Motor neuron (in vitro differentiated cells): ENCODE measurements around the gene FAM236A. TPM values are rescaled to one million over a fixed set of nuclear protein-coding genes. Genes with fewer than 3 reads are reported as not detected.
A peak's percentile ranks its signal among the peaks of the same experiment; 100 is the strongest.
"Not testable (repeated sequence)": the region's sequence is repeated elsewhere in the genome, so short reads cannot be mapped to it uniquely, and the experiment has no call there.

Experiments used
- ATAC-seq, 8 experiments: fragments of 200-7000 bp; cut with Tn5 transposase; replicated peaks in 6 of 8; 2 replicates each; pipeline ENCODE4 v1.8.0; 2021; ENCODE audit warnings: mild to moderate bottlenecking in 8 of 8, moderate library complexity in 8 of 8
- H3K27ac ChIP-seq, 2 donors: fragments of 250-450 bp; sonication (Bioruptor Pico); 2 replicates each; pipeline ENCODE4 v1.9.0; 2021; ENCODE audit warnings: antibody characterized with exemption in 2 of 2, mild to moderate bottlenecking in 2 of 2, moderate library complexity in 1 of 2
- H3K4me1 ChIP-seq, 2 donors: fragments of 250-450 bp; sonication (Bioruptor Pico); replicated peaks in 1 of 2; 2 replicates each; pipeline ENCODE4 v1.6.1; 2021; ENCODE audit warnings: antibody characterized with exemption in 2 of 2, mild to moderate bottlenecking in 2 of 2, moderate library complexity in 1 of 2
- H3K4me3 ChIP-seq, 5 donors: fragments of 250-450 bp; sonication (Bioruptor Pico); 2 replicates each; pipeline ENCODE4 v1.9.0; 2021; ENCODE audit warnings: antibody characterized with exemption in 5 of 5, mild to moderate bottlenecking in 5 of 5, moderate library complexity in 4 of 5
- WGBS, 10 experiments: fragments of 450-650 bp; shearing (Covaris generic); methylation state at CpG; one replicate each; pipeline ENCODE4 v1.0.0; 2022; 5-methylcytosine and 5-hydroxymethylcytosine counted together
- in situ Hi-C, 9 experiments: fragments of 400-800 bp; cut with MboI; loops; one replicate each; pipeline ENCODE4 v1.15.0; 2021; ENCODE audit warnings: low sequenced_read_pairs in 9 of 9, low pct_unique_long_range_greater_than_20kb in 2 of 9; ENCODE audit not compliant: unreplicated experiment in 9 of 9
- total RNA-seq, 8 experiments: library from RNA; unstranded; fragments of 300-600 nt; gene quantifications; 2 replicates each; pipeline versions ENCODE4 v1.2.3 to v1.2.4, GENCODE V29; 2022

FAM236A gene
- total RNA-seq, result not detected

DNA sequence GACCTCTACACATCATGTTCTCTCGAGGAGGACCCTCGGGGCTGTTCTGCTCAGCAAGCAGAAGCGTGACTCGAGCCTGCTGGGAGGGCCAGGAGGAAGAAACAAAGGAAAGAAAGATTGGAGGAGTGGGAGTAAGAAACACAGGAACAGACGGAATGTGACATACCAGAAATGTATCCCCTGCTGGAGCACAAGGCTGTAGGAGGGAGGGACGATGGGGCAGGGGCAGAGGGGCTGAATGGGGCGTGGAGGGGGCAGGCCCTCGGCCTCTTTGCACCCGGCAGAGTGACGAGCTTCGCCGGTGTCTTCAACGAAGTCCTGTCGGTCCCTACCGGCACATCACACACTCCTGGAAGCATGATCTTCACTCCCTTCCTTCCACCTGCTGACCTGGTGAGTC is at the start of gene FAM236A:
FAM236A (plus strand) TSS at position 301 of the 400 bp plus-strand sequence; CDS start at position 358, 57 bp downstream.
- H3K4me1 ChIP-seq, H3K4me3 ChIP-seq, H3K27ac ChIP-seq, in situ Hi-C loops, ATAC-seq: not testable (repeated sequence)
- no CpG with 5 or more reads among the region's 15 CpGs for WGBS, 10 experiments

DNA sequence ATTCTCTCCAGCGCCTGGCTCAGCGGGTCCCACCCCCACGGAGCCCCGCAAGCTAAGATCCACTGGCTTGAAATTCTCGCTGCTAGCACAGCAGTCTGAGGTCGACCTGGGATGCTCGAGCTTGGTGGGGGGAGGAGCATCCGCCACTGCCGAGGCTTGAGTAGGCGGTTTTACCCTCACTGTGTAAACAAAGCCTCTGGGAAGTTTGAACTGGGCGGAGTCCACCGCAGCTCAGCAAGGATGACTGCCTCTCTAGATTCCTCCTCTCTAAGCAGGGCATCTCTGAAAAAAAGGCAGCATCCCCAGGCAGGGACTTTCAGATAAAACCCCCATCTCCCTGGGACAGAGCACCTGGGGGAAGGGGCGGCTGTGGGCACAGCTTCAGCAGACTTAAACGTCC is 48.3 kb upstream of the FAM236A start:
- in situ Hi-C loops, ATAC-seq, H3K27ac ChIP-seq, H3K4me1 ChIP-seq, H3K4me3 ChIP-seq: not testable (repeated sequence)
- WGBS, 10 experiments, result no CpG with 5 or more reads among the region's 14 CpGs

DNA sequence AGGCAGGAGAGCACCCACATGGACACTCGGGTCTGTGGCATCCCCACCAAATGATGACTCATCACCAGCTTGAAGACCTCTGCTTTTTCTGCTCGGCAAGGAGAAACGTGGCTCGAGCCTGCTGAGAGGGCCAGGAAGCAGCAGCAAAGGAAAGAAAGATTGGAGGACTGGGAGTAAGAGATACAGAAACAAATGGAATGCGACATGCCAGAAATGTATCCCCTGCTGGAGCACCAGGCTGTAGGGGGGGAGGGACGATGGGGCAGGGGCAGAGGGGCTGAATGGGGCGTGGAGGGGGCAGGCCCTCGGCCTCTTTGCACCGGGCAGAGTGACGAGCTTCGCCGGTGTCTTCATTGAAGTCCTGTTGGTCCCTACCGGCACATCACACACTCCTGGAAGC is 25.7 kb upstream of the FAM236A start, which contains the start of gene FAM236C:
FAM236C (plus strand) TSS at position 301 of the 400 bp plus-strand sequence. CDS start 100 bp downstream, outside the sequence.
- in situ Hi-C loops, H3K4me1 ChIP-seq, ATAC-seq, H3K4me3 ChIP-seq, H3K27ac ChIP-seq: not testable (repeated sequence)
- no CpG with 5 or more reads among the region's 13 CpGs for WGBS, 10 experiments

DNA sequence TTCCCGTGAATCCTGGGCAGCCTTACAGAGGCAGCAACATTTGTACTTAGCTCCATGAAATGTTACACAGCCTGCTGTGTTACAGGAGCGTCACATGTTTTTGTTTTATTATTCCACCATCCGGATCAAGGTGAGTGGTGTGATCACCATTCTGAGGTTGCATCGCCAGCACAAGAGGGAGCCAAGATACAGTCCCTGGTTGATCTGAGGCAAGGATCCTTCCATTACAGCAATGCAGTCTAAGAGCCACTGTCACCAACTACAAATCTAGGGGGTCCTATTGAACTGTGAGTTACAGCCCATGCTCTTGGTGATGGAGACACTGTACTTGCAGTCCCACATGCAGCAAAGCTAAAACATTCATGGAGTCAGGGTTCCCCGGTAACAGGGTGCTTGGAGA is 21.9 kb upstream of the FAM236A start:
- WGBS, 10 experiments, result no CpG with 5 or more reads among the region's 5 CpGs
- H3K4me3 ChIP-seq, H3K4me1 ChIP-seq, in situ Hi-C loops, H3K27ac ChIP-seq, ATAC-seq: not testable (repeated sequence)

DNA sequence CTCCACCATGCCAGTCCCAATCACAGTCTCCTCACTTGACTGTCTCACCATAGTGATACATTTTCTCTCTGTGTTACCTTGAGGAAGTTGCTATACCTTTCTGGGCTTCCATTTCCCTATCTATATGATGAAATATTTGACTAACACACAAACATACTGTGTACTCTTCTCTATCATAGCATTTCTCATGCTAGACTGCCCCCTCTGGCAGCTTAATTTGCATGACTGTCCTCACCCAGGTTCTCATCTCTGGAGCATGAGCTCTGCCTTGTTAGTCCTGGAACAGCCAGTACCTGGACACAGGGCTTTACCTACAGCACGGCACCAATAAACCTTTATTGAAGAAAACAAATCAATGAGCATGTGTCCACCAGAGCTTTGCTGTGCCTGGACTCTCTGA is 5.7 kb upstream of the FAM236A start:
- WGBS, 10 experiments, result no CpG with 5 or more reads among the region's 1 CpG
- ATAC-seq, H3K4me1 ChIP-seq, H3K27ac ChIP-seq, H3K4me3 ChIP-seq, in situ Hi-C loops: not testable (repeated sequence)

DNA sequence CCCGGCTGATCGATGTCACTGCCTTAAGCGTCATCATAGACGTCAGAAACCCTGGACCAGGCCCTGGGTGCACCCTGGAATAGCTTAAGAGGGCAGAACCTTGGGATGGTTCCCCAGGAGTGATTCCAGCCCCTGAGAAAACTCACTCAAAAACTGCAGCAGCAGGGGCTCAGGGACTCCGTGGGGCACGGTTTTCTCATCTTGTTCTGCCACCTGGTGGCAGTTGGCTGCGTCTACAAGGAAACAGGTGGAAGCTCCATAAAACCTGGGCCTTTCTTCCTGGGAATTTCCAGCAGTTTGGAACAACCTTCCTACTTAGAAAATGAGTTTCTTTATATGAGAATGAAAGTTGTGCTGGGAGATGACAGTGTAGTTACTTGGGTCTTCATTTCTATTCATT is 1.6 kb upstream of the FAM236A start:
- no CpG with 5 or more reads among the region's 7 CpGs for WGBS, 10 experiments

DNA sequence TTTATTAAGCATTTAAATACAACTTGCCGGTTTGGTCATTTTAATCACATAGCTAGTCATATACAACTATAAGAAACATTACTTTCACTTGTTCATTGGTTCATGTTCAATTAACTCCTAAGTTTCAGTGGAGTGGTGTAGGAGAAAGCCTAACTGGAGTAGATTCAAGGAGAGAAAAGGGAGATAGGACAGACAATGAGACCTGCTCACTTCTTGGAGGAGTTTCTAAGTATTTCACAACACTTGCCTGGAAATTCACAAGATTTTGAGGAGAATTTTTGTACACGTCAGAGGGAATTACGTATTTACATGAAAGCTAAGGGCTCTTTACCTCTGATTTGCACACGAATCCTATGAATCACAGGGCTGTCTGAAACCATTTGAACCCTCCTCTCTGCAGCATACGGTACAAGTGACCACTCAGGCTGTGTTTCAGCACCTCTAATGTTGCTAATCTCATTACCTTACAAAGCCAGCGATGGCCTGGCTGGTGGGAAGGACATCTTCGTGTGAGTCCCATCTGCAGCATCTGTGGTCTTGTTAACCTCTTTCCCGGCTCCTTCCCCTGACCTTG is 1.0 kb upstream of the FAM236A start:
- H3K4me1 ChIP-seq, in situ Hi-C loops, ATAC-seq, H3K27ac ChIP-seq, H3K4me3 ChIP-seq: not testable (repeated sequence)
- WGBS, 10 experiments, result no CpG with 5 or more reads among the region's 8 CpGs

More for the DNA sequence above, 1.6 kb upstream of the FAM236A start:
- H3K4me1 ChIP-seq, in situ Hi-C loops, H3K4me3 ChIP-seq, H3K27ac ChIP-seq: not testable (repeated sequence)
- peak in 4 of 8 experiments; percentile 39 to 63 (median 44) for ATAC-seq

DNA sequence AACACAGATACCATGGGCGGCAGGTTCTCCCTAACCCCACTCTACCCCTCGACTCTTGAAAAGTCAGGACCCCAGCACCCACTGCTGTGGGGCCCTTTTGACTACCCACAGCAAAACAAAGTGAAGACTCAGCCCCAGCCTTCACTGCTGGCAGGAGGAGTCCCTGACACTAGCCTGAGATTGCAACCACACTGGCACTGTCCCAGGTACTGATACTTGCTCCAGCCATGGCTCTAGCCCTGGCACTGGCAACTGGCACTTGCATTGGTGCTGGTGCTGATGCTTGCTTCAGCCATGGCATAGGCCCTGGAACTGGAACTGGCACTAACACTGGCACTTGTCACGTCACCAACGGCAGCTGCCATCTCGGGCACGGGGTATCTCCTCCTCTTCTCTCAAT is 4.3 kb downstream of the FAM236A start:
- H3K4me3 ChIP-seq, H3K27ac ChIP-seq, H3K4me1 ChIP-seq, ATAC-seq, in situ Hi-C loops: not testable (repeated sequence)
- no CpG with 5 or more reads among the region's 6 CpGs for WGBS, 10 experiments

DNA sequence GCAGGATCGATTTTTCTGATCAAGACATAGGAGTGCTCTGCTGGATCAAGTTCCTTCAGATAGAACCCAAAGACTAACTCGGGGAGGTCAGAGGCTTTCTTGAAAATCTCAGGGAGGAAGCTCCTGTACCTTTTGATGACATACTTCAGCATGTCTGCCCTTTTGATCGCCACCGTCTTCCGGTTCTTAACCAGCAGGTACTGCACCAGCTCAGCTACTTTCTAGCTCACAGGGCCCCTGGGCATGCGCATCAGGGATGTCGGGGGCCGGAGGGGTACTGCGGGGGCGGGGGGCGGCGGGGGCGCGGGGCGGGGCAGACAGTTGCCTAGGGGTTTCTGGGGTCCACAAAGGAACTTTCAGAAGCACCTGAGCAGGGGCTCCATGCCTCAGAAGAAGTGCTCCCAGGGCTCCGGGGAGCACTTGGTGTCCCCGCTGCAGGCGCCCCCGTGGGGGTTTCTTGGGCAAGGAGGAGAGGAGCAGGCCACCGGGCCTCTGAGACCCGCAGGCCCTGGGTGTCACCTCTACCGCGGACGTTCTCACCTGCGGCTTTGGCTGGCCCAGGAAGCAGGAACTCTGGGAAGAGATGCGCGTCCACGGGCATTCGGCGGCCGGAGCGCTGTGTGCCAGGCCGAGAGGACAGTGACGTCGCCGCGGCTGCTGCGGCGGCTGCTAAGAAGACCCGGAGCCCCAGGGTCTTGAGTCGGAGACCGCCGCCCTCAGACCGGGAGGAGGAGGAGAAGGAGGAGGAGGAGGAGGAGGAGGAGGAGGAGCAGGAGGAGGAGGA is 5.2 kb downstream of the FAM236A start:
- H3K4me3 ChIP-seq, in situ Hi-C loops, H3K4me1 ChIP-seq, H3K27ac ChIP-seq: not testable (repeated sequence)
- WGBS, 10 experiments, result no CpG with 5 or more reads among the region's 44 CpGs
- peak in 6 of 8 experiments; percentile 80 to 90 (median 86) for ATAC-seq

DNA sequence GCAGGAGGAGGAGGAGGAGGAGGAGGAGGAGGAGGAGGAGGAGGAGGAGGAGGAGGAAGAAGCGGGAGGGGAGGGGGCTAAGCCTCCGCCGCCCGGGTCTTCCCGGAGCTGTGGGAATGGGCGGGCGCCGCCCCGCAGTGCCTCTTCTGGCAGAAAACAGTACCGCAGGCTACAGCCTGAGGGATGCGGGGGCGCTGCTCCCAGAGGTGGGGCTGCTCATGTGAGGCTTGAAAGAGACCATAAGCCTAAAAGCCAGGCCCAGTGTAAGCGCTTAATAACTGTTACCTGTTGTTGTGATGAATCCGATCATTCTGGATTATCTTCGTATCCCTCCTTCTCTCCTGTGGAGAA is 5.8 kb downstream of the FAM236A start, which contains the start of gene DMRTC1:
DMRTC1 (minus strand) TSS at position 19 of the 351 bp plus-strand sequence. CDS start 68,143 bp downstream, outside the sequence.
- ATAC-seq, result peak in 7 of 8 experiments; percentile 32 to 95 (median 92)
- no CpG with 5 or more reads among the region's 15 CpGs for WGBS, 10 experiments
- H3K27ac ChIP-seq, H3K4me1 ChIP-seq, H3K4me3 ChIP-seq, in situ Hi-C loops: not testable (repeated sequence)

DNA sequence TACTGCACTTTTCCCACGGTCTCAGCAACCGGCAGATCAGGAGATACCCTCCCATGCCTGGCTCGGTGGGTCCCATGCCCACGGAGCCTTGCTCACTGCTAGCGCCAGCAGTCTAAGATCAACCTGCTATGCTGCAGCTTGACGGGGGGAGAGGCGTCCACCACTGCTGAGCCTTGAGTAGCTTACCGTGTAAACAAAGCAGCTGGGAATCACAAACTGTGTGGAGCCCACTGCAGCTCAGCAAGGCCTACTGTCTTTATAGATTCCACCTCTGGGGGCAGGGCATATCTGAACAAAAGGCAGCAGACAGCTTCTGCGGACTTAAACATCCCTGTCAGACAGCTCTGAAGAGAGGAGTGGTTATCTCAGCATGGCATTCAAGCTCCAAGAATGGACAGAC is 22.0 kb downstream of the FAM236A start:
- in situ Hi-C loops, H3K27ac ChIP-seq, H3K4me1 ChIP-seq, H3K4me3 ChIP-seq: not testable (repeated sequence)
- ATAC-seq, result peak in 2 of 8 experiments; percentile 25 to 35
- no CpG with 5 or more reads among the region's 9 CpGs for WGBS, 10 experiments

DNA sequence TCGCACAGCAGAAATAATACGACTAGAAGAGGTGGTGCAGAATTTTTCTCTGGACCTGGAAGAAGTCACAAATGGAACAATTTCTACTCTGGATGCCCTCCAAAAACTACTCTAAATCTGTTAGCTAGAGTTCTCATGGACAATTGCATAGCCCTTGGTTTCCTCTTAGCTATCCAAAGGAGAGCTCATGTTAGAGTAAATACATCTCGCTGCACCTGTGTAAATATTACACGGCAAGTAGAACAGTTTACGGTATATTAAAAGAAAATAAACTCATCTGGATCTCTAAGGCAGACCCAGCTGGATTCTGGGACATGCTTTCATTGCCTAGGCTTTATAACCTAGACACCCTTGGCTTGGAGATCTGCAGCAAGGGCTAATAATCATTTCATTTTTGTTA is 33.9 kb downstream of the FAM236A start:
- H3K4me3 ChIP-seq, H3K4me1 ChIP-seq, ATAC-seq, H3K27ac ChIP-seq, in situ Hi-C loops: not testable (repeated sequence)
- no CpG with 5 or more reads among the region's 5 CpGs for WGBS, 10 experiments

DNA sequence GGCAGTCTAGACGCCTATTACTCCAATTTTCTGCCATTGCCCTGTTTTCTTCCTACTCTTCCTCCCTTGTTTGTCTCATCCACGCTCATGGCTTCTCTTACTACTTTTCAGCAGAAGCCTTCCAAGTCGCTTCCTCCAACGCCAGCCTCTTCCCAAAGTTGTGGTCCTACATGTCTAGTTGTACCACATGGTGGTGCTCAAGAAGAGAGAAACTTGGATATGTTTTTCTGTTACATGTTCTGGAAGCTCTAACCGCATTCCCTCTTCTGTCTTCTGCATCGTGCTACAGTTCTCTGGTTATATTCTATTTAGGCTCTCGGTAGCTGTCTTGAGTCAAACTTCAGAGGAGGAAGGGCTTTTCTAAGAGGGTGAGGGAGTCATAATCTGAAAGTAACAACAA is 36.9 kb downstream of the FAM236A start:
- in situ Hi-C loops, result not testable (repeated sequence)
- ATAC-seq, result peak in 2 of 8 experiments; percentile 57 to 63

More for the DNA sequence above, 36.9 kb downstream of the FAM236A start:
- WGBS, 10 experiments, result no CpG with 5 or more reads among the region's 7 CpGs
- not testable (repeated sequence) for H3K4me3 ChIP-seq, H3K27ac ChIP-seq, H3K4me1 ChIP-seq
